Measurements from ENCODE around the gene LMTK3.

The LMTK3 gene

GRCh38 chr19:48454150-48454730 is 57.4 kb downstream of the LMTK3 start:
- Histone ChIP-seq H3K27me3 (ENCODE audit: insufficient read depth, insufficient read length) (no peaks in the 10 kb centered on the region), H3K9me3 (ENCODE audit: insufficient read depth, low read length) (no peaks in the 10 kb centered on the region), H3K36me3 (ENCODE audit: insufficient read depth, insufficient read length, low read length) (peaks cover 82% of the 10 kb centered on the region), H3K9ac (ENCODE audit: insufficient read length, low read depth) (no peak overlapping the region), H3K4me1 (ENCODE audit: insufficient read depth, insufficient read length) (no peaks in the 10 kb centered on the region), H3K4me3 (ENCODE audit: insufficient read length, low read depth) (no peak overlapping the region)
- TF ChIP-seq ZNF274 (IDR thresholded peaks at IDR 0.05; ENCODE audit: low read depth, low read length) (no peak), SUZ12 (IDR thresholded peaks at IDR 0.05; ENCODE audit: extremely low read depth, insufficient read depth, insufficient read length) (no peak), YY1 (IDR thresholded peaks at IDR 0.05; ENCODE audit: insufficient read depth, insufficient read length) (no peak)
- DNase-seq (ENCODE audit: low read depth, low spot score): no peak

DNA sequence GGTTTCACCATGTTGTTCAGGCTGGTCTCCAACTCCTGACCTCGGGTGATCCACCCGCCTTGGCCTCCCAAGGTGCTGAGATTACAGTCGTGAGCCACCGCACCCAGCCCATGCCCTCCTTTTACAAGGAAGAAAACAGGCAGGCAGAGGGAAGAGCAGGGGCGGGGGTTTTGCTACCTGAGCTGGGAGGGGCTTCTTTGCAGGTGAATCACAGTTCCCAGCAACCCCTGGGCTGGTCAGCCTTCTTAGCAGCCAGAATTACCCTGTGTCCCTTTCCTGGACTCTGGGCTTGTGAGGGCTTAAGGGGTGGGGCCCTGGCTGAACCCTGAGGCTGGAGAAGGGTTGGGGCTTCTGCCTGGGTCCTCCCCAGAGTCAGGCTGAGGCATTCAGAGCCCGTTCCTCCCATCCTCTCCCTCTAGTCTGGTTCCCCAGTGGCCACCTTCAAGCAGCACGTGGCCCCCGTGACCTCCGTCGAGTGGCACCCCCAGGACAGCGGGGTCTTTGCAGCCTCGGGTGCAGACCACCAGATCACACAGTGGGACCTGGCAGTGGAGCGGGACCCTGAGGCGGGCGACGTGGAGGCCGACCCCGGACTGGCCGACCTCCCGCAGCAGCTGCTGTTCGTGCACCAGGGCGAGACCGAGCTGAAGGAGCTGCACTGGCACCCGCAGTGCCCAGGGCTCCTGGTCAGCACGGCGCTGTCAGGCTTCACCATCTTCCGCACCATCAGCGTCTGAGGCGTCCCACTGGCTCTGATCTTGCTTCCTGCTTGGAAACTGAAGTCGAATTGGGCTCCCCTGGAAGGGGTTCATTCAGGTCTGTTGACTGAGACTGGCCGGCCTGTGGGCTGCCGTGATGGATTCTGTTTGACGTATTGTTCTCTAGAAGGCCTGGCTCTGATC is 59.1 kb downstream of the LMTK3 start:
- Histone ChIP-seq H3K9me3 (ENCODE audit: insufficient read depth, low read length) (no peaks in the 10 kb centered on the region), H3K9ac (ENCODE audit: insufficient read length, low read depth) (no peak overlapping the region), H3K27me3 (ENCODE audit: insufficient read depth, insufficient read length) (no peaks in the 10 kb centered on the region), H3K4me3 (ENCODE audit: insufficient read length, low read depth) (no peak overlapping the region), H3K36me3 (ENCODE audit: insufficient read depth, insufficient read length, low read length) (peaks cover 93% of the 10 kb centered on the region), H3K4me1 (ENCODE audit: insufficient read depth, insufficient read length) (no peaks in the 10 kb centered on the region)
- no peak for DNase-seq (ENCODE audit: low read depth, low spot score)
- TF ChIP-seq ZNF274 (IDR thresholded peaks at IDR 0.05; ENCODE audit: low read depth, low read length) (no peak), SUZ12 (IDR thresholded peaks at IDR 0.05; ENCODE audit: extremely low read depth, insufficient read depth, insufficient read length) (no peak), YY1 (IDR thresholded peaks at IDR 0.05; ENCODE audit: insufficient read depth, insufficient read length) (no peak)

GRCh38 chr19:48451624-48452023 is 60.0 kb downstream of the LMTK3 start:
- peaks cover under 1% of the 10 kb centered on the region for H3K4me1 ChIP-seq (ENCODE audit: insufficient read depth, insufficient read length)
- H3K9me3 ChIP-seq (ENCODE audit: insufficient read depth, low read length): no peaks in the 10 kb centered on the region
- no peak overlapping the region for H3K4me3 ChIP-seq (ENCODE audit: insufficient read length, low read depth)
- no peak overlapping the region for H3K9ac ChIP-seq (ENCODE audit: insufficient read length, low read depth)
- TF ChIP-seq YY1 (IDR thresholded peaks at IDR 0.05; ENCODE audit: insufficient read depth, insufficient read length) (no peak), SUZ12 (IDR thresholded peaks at IDR 0.05; ENCODE audit: extremely low read depth, insufficient read depth, insufficient read length) (no peak), ZNF274 (IDR thresholded peaks at IDR 0.05; ENCODE audit: low read depth, low read length) (no peak)
- no peak for DNase-seq (ENCODE audit: low read depth, low spot score)
- peaks cover 88% of the 10 kb centered on the region for H3K36me3 ChIP-seq (ENCODE audit: insufficient read depth, insufficient read length, low read length)
- H3K27me3 ChIP-seq (ENCODE audit: insufficient read depth, insufficient read length): no peaks in the 10 kb centered on the region

- no peaks in the 10 kb centered on the region for H3K27me3 ChIP-seq (ENCODE audit: insufficient read depth, insufficient read length)
- TF ChIP-seq YY1 (IDR thresholded peaks at IDR 0.05; ENCODE audit: insufficient read depth, insufficient read length): no peak
- TF ChIP-seq SUZ12 (IDR thresholded peaks at IDR 0.05; ENCODE audit: extremely low read depth, insufficient read depth, insufficient read length): no peak
- no peak for TF ChIP-seq ZNF274 (IDR thresholded peaks at IDR 0.05; ENCODE audit: low read depth, low read length)
- H3K9me3 ChIP-seq (ENCODE audit: insufficient read depth, low read length): no peaks in the 10 kb centered on the region
- no peak for DNase-seq (ENCODE audit: low read depth, low spot score)
- H3K4me1 ChIP-seq (ENCODE audit: insufficient read depth, insufficient read length): peaks cover 2% of the 10 kb centered on the region
- H3K4me3 ChIP-seq (ENCODE audit: insufficient read length, low read depth): no peak overlapping the region
- peaks cover 84% of the 10 kb centered on the region for H3K36me3 ChIP-seq (ENCODE audit: insufficient read depth, insufficient read length, low read length)
- no peak overlapping the region for H3K9ac ChIP-seq (ENCODE audit: insufficient read length, low read depth)
Observed at GRCh38 chr19:48450863-48451262, 60.8 kb downstream of the LMTK3 start.

- no peaks in the 10 kb centered on the region for H3K9me3 ChIP-seq (ENCODE audit: insufficient read depth, low read length)
- H3K4me1 ChIP-seq (ENCODE audit: insufficient read depth, insufficient read length): peaks cover 2% of the 10 kb centered on the region
- TF ChIP-seq SUZ12 (IDR thresholded peaks at IDR 0.05; ENCODE audit: extremely low read depth, insufficient read depth, insufficient read length): no peak
- TF ChIP-seq YY1 (IDR thresholded peaks at IDR 0.05; ENCODE audit: insufficient read depth, insufficient read length): no peak
- TF ChIP-seq ZNF274 (IDR thresholded peaks at IDR 0.05; ENCODE audit: low read depth, low read length): no peak
- no peak overlapping the region for H3K9ac ChIP-seq (ENCODE audit: insufficient read length, low read depth)
- peaks cover 80% of the 10 kb centered on the region for H3K36me3 ChIP-seq (ENCODE audit: insufficient read depth, insufficient read length, low read length)
- no peaks in the 10 kb centered on the region for H3K27me3 ChIP-seq (ENCODE audit: insufficient read depth, insufficient read length)
- no peak overlapping the region for H3K4me3 ChIP-seq (ENCODE audit: insufficient read length, low read depth)
- DNase-seq (ENCODE audit: low read depth, low spot score): no peak
Observed at GRCh38 chr19:48450441-48450840, 61.2 kb downstream of the LMTK3 start.

DNA sequence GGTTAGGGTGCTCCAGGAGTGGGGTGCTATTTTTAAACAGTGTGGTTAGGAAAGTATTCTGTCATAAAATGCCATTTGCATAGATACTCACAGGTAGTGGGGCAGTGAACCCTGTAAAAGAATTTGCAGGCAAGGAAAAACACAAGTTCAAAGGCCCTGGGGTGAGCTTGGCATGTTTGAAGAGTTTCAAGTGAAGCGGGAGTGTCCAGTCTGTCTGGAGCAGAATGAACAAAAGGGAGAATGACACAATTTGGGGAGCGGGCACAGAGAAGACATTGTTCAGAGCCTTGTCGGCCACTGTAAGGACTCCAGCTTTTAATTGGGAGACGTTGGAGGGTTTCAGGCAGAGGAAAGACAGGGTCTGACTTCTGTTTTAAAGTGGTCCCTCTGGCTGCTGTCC is 63.1 kb downstream of the LMTK3 start:
- no peak for DNase-seq (ENCODE audit: low read depth, low spot score)
- no peak for TF ChIP-seq SUZ12 (IDR thresholded peaks at IDR 0.05; ENCODE audit: extremely low read depth, insufficient read depth, insufficient read length)
- TF ChIP-seq ZNF274 (IDR thresholded peaks at IDR 0.05; ENCODE audit: low read depth, low read length): no peak
- no peak for TF ChIP-seq YY1 (IDR thresholded peaks at IDR 0.05; ENCODE audit: insufficient read depth, insufficient read length)

GRCh38 chr19:48446579-48446978 is 65.1 kb downstream of the LMTK3 start:
- peaks cover 23% of the 10 kb centered on the region for H3K27me3 ChIP-seq (ENCODE audit: insufficient read depth, insufficient read length)
- peaks cover 4% of the 10 kb centered on the region for H3K4me1 ChIP-seq (ENCODE audit: insufficient read depth, insufficient read length)
- no peak for TF ChIP-seq ZNF274 (IDR thresholded peaks at IDR 0.05; ENCODE audit: low read depth, low read length)
- no peak for TF ChIP-seq YY1 (IDR thresholded peaks at IDR 0.05; ENCODE audit: insufficient read depth, insufficient read length)
- no peak for TF ChIP-seq SUZ12 (IDR thresholded peaks at IDR 0.05; ENCODE audit: extremely low read depth, insufficient read depth, insufficient read length)
- DNase-seq (ENCODE audit: low read depth, low spot score): no peak
- H3K4me3 ChIP-seq (ENCODE audit: insufficient read length, low read depth): peak overlapping the region; percentile 93
- peaks cover 47% of the 10 kb centered on the region for H3K36me3 ChIP-seq (ENCODE audit: insufficient read depth, insufficient read length, low read length)
- peak overlapping the region; percentile 94 for H3K9ac ChIP-seq (ENCODE audit: insufficient read length, low read depth)
- H3K9me3 ChIP-seq (ENCODE audit: insufficient read depth, low read length): no peaks in the 10 kb centered on the region

More for the DNA sequence above, 63.1 kb downstream of the LMTK3 start:
- peaks cover 2% of the 10 kb centered on the region for H3K4me1 ChIP-seq (ENCODE audit: insufficient read depth, insufficient read length)
- H3K4me3 ChIP-seq (ENCODE audit: insufficient read length, low read depth): no peak overlapping the region
- peaks cover 64% of the 10 kb centered on the region for H3K36me3 ChIP-seq (ENCODE audit: insufficient read depth, insufficient read length, low read length)
- H3K9me3 ChIP-seq (ENCODE audit: insufficient read depth, low read length): no peaks in the 10 kb centered on the region
- no peak overlapping the region for H3K9ac ChIP-seq (ENCODE audit: insufficient read length, low read depth)
- H3K27me3 ChIP-seq (ENCODE audit: insufficient read depth, insufficient read length): peaks cover 11% of the 10 kb centered on the region
